Endometrial microvascular endothelial cells (primary cell): ENCODE data around the gene MCM9. TPM values are rescaled to one million over a fixed set of nuclear protein-coding genes. Genes with fewer than 3 reads are reported as not detected.

ENCODE experiments used
- total RNA-seq: library from RNA; depleted of rRNA; stranded (reverse); fragments of >200 nt; gene quantifications from one replicate; pipeline ENCODE4 v1.2.3, GENCODE V29; 2015; ENCODE audit errors: inconsistent ontology term

MCM9 gene
- total RNA-seq, 1 donor from 2014 or later: 12.9 TPM

Other genes starting within 250 kb of the MCM9 start
- gene ASF1A, start 41.0 kb downstream of the MCM9 start, total RNA-seq: 20.6 TPM
- not detected for gene FAM184A, start 143.5 kb upstream of the MCM9 start, total RNA-seq